GM12892 (cell line): ENCODE measurements around the gene SDK1.

Experiments
- POLR2A ChIP-seq: IDR thresholded peaks from 2 replicates; pipeline ENCODE4 v1.6.1; 2011; ENCODE audit warnings: low read depth, low read length, control low read depth
- POLR2AphosphoS5 ChIP-seq: IDR thresholded peaks from 2 replicates; pipeline ENCODE4 v1.6.1; 2011; ENCODE audit warnings: low read depth, low read length, control low read depth
- TAF1 ChIP-seq: IDR thresholded peaks from 2 replicates; pipeline ENCODE4 v1.6.1; 2011; ENCODE audit warnings: low read depth, mild to moderate bottlenecking, control low read depth, low read length, borderline replicate concordance

DNA sequence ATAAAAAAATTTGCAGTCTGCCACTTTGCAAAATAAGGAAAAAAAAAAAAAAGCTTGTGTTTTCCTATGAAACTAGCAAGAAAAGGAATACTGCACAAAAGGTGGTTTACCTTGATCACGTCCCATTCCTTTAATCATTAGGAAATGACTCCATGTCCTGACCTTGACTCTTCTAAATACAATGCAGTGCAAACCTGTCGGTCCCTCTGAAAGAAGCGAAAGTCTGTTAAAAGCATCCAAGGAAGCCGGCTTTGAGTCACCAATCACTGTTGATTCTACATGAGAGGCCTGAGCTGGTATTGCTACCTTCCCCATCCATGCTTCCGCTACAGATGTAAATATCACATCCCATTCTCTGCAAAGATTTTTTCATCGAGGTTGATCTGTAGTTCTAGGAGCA, 652.1 kb downstream of the SDK1 start:
- TF ChIP-seq POLR2A (no peak), POLR2AphosphoS5 (no peak), TAF1 (no peak)
